B cell (primary cell): ENCODE data around the gene VAC14. TPM values are rescaled to one million over a fixed set of nuclear protein-coding genes. Genes with fewer than 3 reads are reported as not detected.

Source experiments
- ATAC-seq: fragments of 200-7000 bp; cut with Tn5 transposase; one replicate; pipeline ENCODE4 v1.10.0; 2021; ENCODE audit warnings: low read depth, mild to moderate bottlenecking, moderate number of reproducible peaks, moderate library complexity
- CTCF ChIA-PET: fragments of 350-600 bp; sonication (Branson Sonifier 250); formaldehyde crosslinking; loops from one replicate; lab custom pipeline; 2021; ENCODE audit warnings: antibody characterized with exemption, inconsistent platforms; lab: Charles Lee
- POLR2A ChIA-PET: fragments of 350-600 bp; sonication (Branson Sonifier 250); formaldehyde crosslinking; loops from one replicate; lab custom pipeline; 2021; ENCODE audit warnings: antibody characterized with exemption; lab: Charles Lee
- DNase-seq: peaks from one replicate; pipeline ENCODE4 v3.0.0; 2013
- H2AFZ ChIP-seq: 2 replicates; pipeline ENCODE4 v1.6.1; 2012; ENCODE audit warnings: mild to moderate bottlenecking, low read depth, low read length; ENCODE audit not compliant: insufficient read depth, poor library complexity, severe bottlenecking
- H3K27ac ChIP-seq, 2 donors: 1 replicate in 1 of 2; 2 replicates in 1 of 2; pipeline ENCODE4 v1.5.1; 2012 to 2013; ENCODE audit warnings: low read length in 2 of 2, mild to moderate bottlenecking in 2 of 2, moderate library complexity in 1 of 2
- H3K27me3 ChIP-seq, 4 experiments: fragments of 200-600 bp in 1 of 4; sonication (generic) in 1 of 4; replicated peaks in 1 of 4; 1 replicate in 2 of 4; 2 replicates in 2 of 4; pipeline versions ENCODE4 v1.6.1 to v1.7.0; 2013 to 2016; ENCODE audit warnings: low read length in 3 of 4, mild to moderate bottlenecking in 2 of 4, mixed read lengths in 1 of 4, moderate library complexity in 1 of 4; ENCODE audit not compliant: insufficient read depth in 4 of 4, control insufficient read depth in 3 of 4; ENCODE audit errors: control extremely low read depth in 1 of 4
- H3K36me3 ChIP-seq, 2 experiments: replicated peaks in 1 of 2; 1 replicate in 1 of 2; 2 replicates in 1 of 2; pipeline versions ENCODE4 v1.6.1 to v1.7.1; 2013; ENCODE audit warnings: low read length in 1 of 2; ENCODE audit not compliant: insufficient read depth in 2 of 2, control insufficient read depth in 1 of 2; ENCODE audit errors: control extremely low read depth in 1 of 2, extremely low read depth in 1 of 2
- H3K4me1 ChIP-seq, 2 donors: fragments of 200-600 bp in 1 of 2; sonication (generic) in 1 of 2; 1 replicate in 1 of 2; 2 replicates in 1 of 2; pipeline versions ENCODE4 v1.5.1 to v1.6.1; 2013 to 2017; ENCODE audit warnings: low read length in 2 of 2; ENCODE audit not compliant: control insufficient read depth in 2 of 2, insufficient read depth in 2 of 2
- H3K4me2 ChIP-seq: replicated peaks from 2 replicates; pipeline ENCODE3; 2012; ENCODE audit warnings: mild to moderate bottlenecking, low read depth, low read length; ENCODE audit not compliant: poor library complexity, severe bottlenecking
- H3K4me3 ChIP-seq, 5 experiments: fragments of 200-600 bp in 1 of 5; sonication (generic) in 1 of 5; 1 replicate in 3 of 5; 2 replicates in 2 of 5; pipeline versions ENCODE4 v1.5.1 to v1.7.0; 2011 to 2016; ENCODE audit warnings: low read length in 4 of 5, mild to moderate bottlenecking in 4 of 5, low read depth in 2 of 5, control low read depth in 1 of 5, moderate library complexity in 1 of 5; ENCODE audit not compliant: insufficient read depth in 1 of 5; ENCODE audit errors: control extremely low read depth in 1 of 5, extremely low read depth in 1 of 5
- H3K79me2 ChIP-seq: fragments of 200-600 bp; sonication (generic); one replicate; pipeline ENCODE4 v1.6.0; 2016; ENCODE audit warnings: low read length; ENCODE audit not compliant: control insufficient read depth, insufficient read depth
- H3K9ac ChIP-seq: fragments of 200-600 bp; sonication (generic); 2 replicates; pipeline ENCODE4 v1.6.1; 2017; ENCODE audit warnings: mild to moderate bottlenecking, low read length, moderate library complexity
- H3K9me3 ChIP-seq, 3 donors: one replicate each; pipeline versions ENCODE4 v1.6.1 to v1.7.1; 2013; ENCODE audit warnings: low read length in 2 of 3; ENCODE audit not compliant: control insufficient read depth in 2 of 3, insufficient read depth in 1 of 3; ENCODE audit errors: control extremely low read depth in 1 of 3
- H4K20me1 ChIP-seq: 2 replicates; pipeline ENCODE4 v1.6.0; 2012; ENCODE audit warnings: mild to moderate bottlenecking, low read length; ENCODE audit not compliant: insufficient read depth, control insufficient read depth, poor library complexity, severe bottlenecking
- H3K27ac Mint-ChIP-seq: one replicate; pipeline ENCODE4 v1.8.0; 2021; ENCODE audit warnings: mixed read lengths
- H3K27me3 Mint-ChIP-seq: one replicate; pipeline ENCODE4 v1.8.0; 2021; ENCODE audit warnings: mixed read lengths
- H3K4me1 Mint-ChIP-seq: one replicate; pipeline ENCODE4 v1.8.0; 2021; ENCODE audit warnings: mixed read lengths
- H3K4me3 Mint-ChIP-seq: one replicate; pipeline ENCODE4 v1.8.0; 2021; ENCODE audit warnings: mixed read lengths
- H3K9me3 Mint-ChIP-seq: one replicate; pipeline ENCODE4 v1.8.0; 2022; ENCODE audit warnings: mixed read lengths; ENCODE audit not compliant: insufficient read depth
- CTCF ChIP-seq: fragments of 200-600 bp; IDR thresholded peaks from one replicate; pipeline ENCODE4 v1.8.0; 2022; ENCODE audit warnings: antibody characterized with exemption, mild to moderate bottlenecking
- EZH2 ChIP-seq: IDR thresholded peaks from 2 replicates; pipeline ENCODE4 v1.6.1; 2012; ENCODE audit warnings: borderline replicate concordance, low read depth, mild to moderate bottlenecking, moderate library complexity, low read length; ENCODE audit not compliant: insufficient read depth, poor library complexity, severe bottlenecking
- WGBS: methylation state at CpG from one replicate; pipeline ENCODE4 v1.1.5; 2013; ENCODE audit warnings: missing lambda C conversion rate; ENCODE audit not compliant: insufficient coverage; 5-methylcytosine and 5-hydroxymethylcytosine counted together
- intact Hi-C: fragments of 100-400 bp; cut with micrococcal nuclease; formaldehyde crosslinking; loops from one replicate; pipeline ENCODE4 v1.10.0; 2022
- polyA plus RNA-seq: library from polyadenylated mRNA; depleted of rRNA; stranded (reverse); fragments of >200 nt; gene quantifications from 2 replicates; pipeline ENCODE4 v1.2.3, GENCODE V29; 2012
- total RNA-seq, 2 donors: library from RNA; stranded (reverse); fragments of 120-200 nt in 1 of 2; gene quantifications; 1 replicate in 1 of 2; 2 replicates in 1 of 2; pipeline versions ENCODE4 v1.2.3 to v1.2.4, GENCODE V29; 2013 to 2022

VAC14 gene
- total and polyA plus RNA-seq, 2 donors (not counting 1 experiment from before 2014, with no cell fraction given): 42.6 to 64.7 TPM

DNA sequence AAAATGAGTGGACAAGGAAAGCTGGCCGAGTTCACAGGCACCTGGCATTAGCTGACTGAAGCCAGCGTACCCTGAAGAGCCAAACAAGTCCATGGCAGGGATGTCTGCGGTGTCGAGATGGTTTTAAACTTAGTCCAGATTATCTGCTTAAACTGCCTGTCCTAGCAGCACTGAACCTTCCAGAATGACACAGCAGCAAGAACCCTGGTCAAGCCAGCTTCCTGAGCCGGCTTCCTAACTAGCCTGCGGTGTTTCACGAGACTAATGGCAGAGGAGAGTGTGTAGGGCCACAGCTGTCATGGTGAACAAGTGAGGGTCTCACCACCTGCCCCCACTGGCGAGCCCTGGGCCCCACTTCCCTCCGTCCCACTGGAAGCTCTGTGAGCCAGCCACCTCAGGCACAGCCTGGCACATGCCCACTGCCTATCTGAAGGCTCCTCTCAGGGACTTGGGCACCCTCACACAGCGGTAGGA lies 86.3 kb downstream of the VAC14 start:
- TF ChIP-seq CTCF (no peak), EZH2 (no peak)
- Histone ChIP-seq H3K4me3 (no peak overlapping the region), H4K20me1 (peaks cover 8% of the 10 kb centered on the region), H3K9me3 (peaks cover 0 to 3% (median 0%) of the 10 kb centered on the region in 3 donors), H2AFZ (no peak overlapping the region), H3K27ac (no peak overlapping the region), H3K27me3 (no peaks in the 10 kb centered on the region), H3K4me1 (no peaks in the 10 kb centered on the region), H3K4me2 (no peak overlapping the region), H3K9ac (no peak overlapping the region), H3K36me3 (peaks cover 0 to 28% of the 10 kb centered on the region in 2 experiments), H3K79me2 (no peaks in the 10 kb centered on the region)
- Mint-ChIP-seq H3K4me1 (no peaks in the 10 kb centered on the region), H3K27me3 (no peaks in the 10 kb centered on the region), H3K4me3 (no peak overlapping the region), H3K9me3 (no peaks in the 10 kb centered on the region), H3K27ac (no peak overlapping the region)
- 75% methylated on average over 10 of the region's 10 CpGs for WGBS
- DNase-seq (no peak), ATAC-seq (no peak)
- CTCF ChIA-PET: no interaction called here
- intact Hi-C loops: no loop called here
- POLR2A ChIA-PET: no interaction called here

DNA sequence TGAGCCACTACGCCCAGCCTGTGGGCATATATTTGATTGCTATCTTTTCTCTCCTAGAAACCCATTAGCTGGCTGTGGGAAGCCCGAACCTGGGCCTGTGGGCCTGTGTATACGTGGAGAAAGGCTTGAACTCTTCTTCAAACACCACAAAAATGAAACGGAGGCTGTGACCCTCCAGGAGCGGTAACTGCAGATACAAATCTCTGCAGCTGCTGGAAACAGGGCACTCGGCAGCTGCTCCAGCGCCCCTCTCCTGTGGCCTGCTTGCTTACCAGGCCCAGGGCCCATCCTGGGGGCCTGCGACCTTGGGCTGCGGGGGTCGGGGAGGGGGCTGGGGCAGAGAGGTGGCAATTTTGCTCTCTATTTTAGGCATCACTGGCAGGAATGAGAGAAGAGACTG lies 87.1 kb downstream of the VAC14 start:
- WGBS: 94% methylated on average over 8 of the region's 10 CpGs
- no peaks in the 10 kb centered on the region for H3K27me3 Mint-ChIP-seq
- ATAC-seq (no peak), DNase-seq (no peak)
- Histone ChIP-seq H2AFZ (no peak overlapping the region), H3K9me3 (peaks cover 0 to 3% (median 0%) of the 10 kb centered on the region in 3 donors), H3K36me3 (peaks cover 0 to 29% of the 10 kb centered on the region in 2 experiments), H3K79me2 (no peaks in the 10 kb centered on the region), H3K9ac (no peak overlapping the region), H3K27ac (no peak overlapping the region), H3K4me1 (no peaks in the 10 kb centered on the region), H3K27me3 (no peaks in the 10 kb centered on the region), H3K4me3 (no peak overlapping the region), H3K4me2 (no peak overlapping the region), H4K20me1 (peaks cover 8% of the 10 kb centered on the region)
- H3K27ac Mint-ChIP-seq: no peak overlapping the region
- no peak for TF ChIP-seq EZH2
- no peak for TF ChIP-seq CTCF
- ChIA-PET CTCF (no interaction called here), POLR2A (no interaction called here)
- intact Hi-C loops: no loop called here
- H3K4me3 Mint-ChIP-seq: no peak overlapping the region
- H3K4me1 Mint-ChIP-seq: no peaks in the 10 kb centered on the region
- H3K9me3 Mint-ChIP-seq: no peaks in the 10 kb centered on the region
